ENCODE results near the gene IP6K3. TPM values are rescaled to one million over a fixed set of nuclear protein-coding genes. Genes with fewer than 3 reads are reported as not detected.
A peak's percentile ranks its signal among the peaks of the same experiment; 100 is the strongest.

IP6K3 gene
- total RNA-seq, 1 experiment from 2014 or later: not detected

DNA sequence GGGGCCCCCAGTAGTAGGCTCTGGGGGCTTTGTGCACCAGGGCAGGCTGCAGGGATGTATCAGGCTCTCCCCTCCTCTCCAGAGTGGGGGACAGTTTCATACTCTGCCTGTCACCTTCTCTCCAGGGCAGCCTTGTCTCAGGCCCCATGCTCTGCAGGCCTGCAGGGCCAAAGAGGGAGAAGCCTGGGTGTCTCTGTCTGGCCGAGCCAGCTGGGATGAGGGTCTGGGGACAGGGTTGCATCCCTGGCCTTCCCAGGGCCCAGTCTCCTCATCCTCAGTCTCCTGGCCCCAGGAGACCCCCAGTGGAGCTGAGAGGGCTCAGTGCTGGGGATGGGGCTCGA, 14.8 kb upstream of the IP6K3 start:
- BruUV-seq (replicated peaks): no TSS peak
- intact Hi-C loops (cut with micrococcal nuclease; ENCODE audit: unreplicated experiment): no loop called here

DNA sequence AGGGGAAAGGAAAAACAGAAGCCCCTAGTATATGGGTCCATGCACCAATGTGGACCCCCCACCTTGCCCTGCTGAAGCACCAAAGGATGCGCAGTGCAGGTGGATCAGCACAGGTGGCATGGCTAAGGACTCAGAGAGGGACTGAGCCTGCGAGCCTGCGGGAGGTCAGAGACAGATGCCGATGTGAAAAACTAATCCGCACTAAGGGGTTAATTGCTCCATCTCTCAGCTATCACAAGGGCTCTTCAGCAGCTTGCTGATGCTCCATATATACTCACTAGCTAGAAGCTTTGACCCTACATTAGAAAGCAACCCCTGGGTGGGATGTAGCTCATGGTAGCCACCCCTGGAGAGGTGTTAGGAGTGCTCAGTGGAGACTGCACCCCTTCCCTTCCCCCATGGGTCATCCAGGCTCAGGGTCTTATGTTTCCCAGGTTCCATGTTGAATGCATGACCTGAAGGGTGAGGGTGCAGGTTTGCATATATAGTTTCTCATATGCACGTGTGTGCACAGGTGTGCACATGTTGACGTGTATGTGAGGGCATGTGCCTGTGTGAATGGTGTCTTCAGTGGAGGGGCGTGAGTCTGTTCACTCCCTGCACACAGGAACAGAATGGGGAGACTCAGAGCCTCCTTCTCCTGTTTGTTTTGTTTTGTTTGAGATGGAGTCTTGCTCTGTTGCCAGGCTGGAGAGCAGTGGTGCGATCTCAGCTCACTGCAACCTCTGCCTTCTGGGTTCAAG, 13.4 kb upstream of the IP6K3 start:
- TF ChIP-seq TCF7L2 (IDR thresholded peaks at IDR 0.05; ENCODE audit: low read depth, low read length) (no peak), CTCF (IDR thresholded peaks at IDR 0.05) (no peak), SIN3A (IDR thresholded peaks at IDR 0.05; ENCODE audit: borderline replicate concordance, insufficient read depth, low read depth, low read length) (no peak), POLR2AphosphoS5 (IDR thresholded peaks at IDR 0.05; ENCODE audit: low read depth, low read length) (no peak), REST (IDR thresholded peaks at IDR 0.05; ENCODE audit: insufficient read depth in 1 of 2, low read depth in 2 of 2, low read length in 1 of 2) (no peak)
- peaks cover 19% of the 10 kb centered on the region for H3K4me1 ChIP-seq (ENCODE audit: control insufficient read depth, insufficient read depth, low read length)
- ChIA-PET CTCF (interaction anchor here (2.6 kb wide), 1 partner anchor 15 kb away, joined by 24 read pairs; no protein-coding TSS in a partner anchor), POLR2A (no interaction called here)
- intact Hi-C loops (cut with micrococcal nuclease; ENCODE audit: unreplicated experiment): no loop called here
- H3K27ac ChIP-seq (ENCODE audit: low read length): no peak overlapping the region
- in situ Hi-C loops (cut with HindIII; ENCODE audit: low pct_unique_long_range_greater_than_20kb, low sequenced_read_pairs): no loop called here
- BruUV-seq (replicated peaks): no TSS peak
- H3K36me3 ChIP-seq (ENCODE audit: control insufficient read depth, insufficient read depth, low read length): no peaks in the 10 kb centered on the region
- ATAC-seq: no peak
- H3K4me3 ChIP-seq (ENCODE audit: low read depth in 2 of 2, low read length in 2 of 2): no peak overlapping the region
- DNase-seq (ENCODE audit: low read depth, low spot score): no peak
- H3K9me3 ChIP-seq (ENCODE audit: control insufficient read depth, insufficient read depth, low read depth, low read length): no peaks in the 10 kb centered on the region
- H3K27me3 ChIP-seq (ENCODE audit: control insufficient read depth, insufficient read depth, low read length): no peaks in the 10 kb centered on the region

More for the DNA sequence above, 14.8 kb upstream of the IP6K3 start:
- Histone ChIP-seq H3K36me3 (ENCODE audit: control insufficient read depth, insufficient read depth, low read length) (no peaks in the 10 kb centered on the region), H3K4me3 (ENCODE audit: low read depth in 2 of 2, low read length in 2 of 2) (no peak overlapping the region), H3K27me3 (ENCODE audit: control insufficient read depth, insufficient read depth, low read length) (no peaks in the 10 kb centered on the region), H3K9me3 (ENCODE audit: control insufficient read depth, insufficient read depth, low read depth, low read length) (no peaks in the 10 kb centered on the region), H3K4me1 (ENCODE audit: control insufficient read depth, insufficient read depth, low read length) (peaks cover 15% of the 10 kb centered on the region), H3K27ac (ENCODE audit: low read length) (no peak overlapping the region)
- TF ChIP-seq REST (IDR thresholded peaks at IDR 0.05; ENCODE audit: insufficient read depth in 1 of 2, low read depth in 2 of 2, low read length in 1 of 2): no peak
- TF ChIP-seq TCF7L2 (IDR thresholded peaks at IDR 0.05; ENCODE audit: low read depth, low read length): no peak
- TF ChIP-seq CTCF (IDR thresholded peaks at IDR 0.05): no peak
- no peak for TF ChIP-seq POLR2AphosphoS5 (IDR thresholded peaks at IDR 0.05; ENCODE audit: low read depth, low read length)
- TF ChIP-seq SIN3A (IDR thresholded peaks at IDR 0.05; ENCODE audit: borderline replicate concordance, insufficient read depth, low read depth, low read length): no peak
- in situ Hi-C loops (cut with HindIII; ENCODE audit: low pct_unique_long_range_greater_than_20kb, low sequenced_read_pairs): no loop called here
- CTCF ChIA-PET: interaction anchor here (0.6 to 2.6 kb wide), 3 partner anchors 17 to 50 kb away, joined by 5 to 24 read pairs (median 5); partner anchors contain the start of gene UQCC2
- ATAC-seq: peak; percentile 60
- POLR2A ChIA-PET: interaction anchor here (0.6 kb wide), 1 partner anchor 466 kb away, joined by 12 read pairs; no protein-coding TSS in a partner anchor
- no peak for DNase-seq (ENCODE audit: low read depth, low spot score)

All from Panc1 (cell line).